ACC112 (cell line): ENCODE results near the gene FOXL3.
"Not testable (repeated sequence)": the region's sequence is repeated elsewhere in the genome, so short reads cannot be mapped to it uniquely, and the experiment has no call there.

Source experiments
- H2AFZ ChIP-seq: fragments of 200-600 bp; sonication (generic); one replicate; pipeline ENCODE4 v1.6.0; 2017; ENCODE audit warnings: antibody characterized with exemption, low read length; ENCODE audit not compliant: unreplicated experiment
- H3K27ac ChIP-seq: fragments of 200-600 bp; sonication (generic); 2 replicates; pipeline ENCODE4 v1.5.1; 2014; ENCODE audit warnings: low read depth, mild to moderate bottlenecking, antibody characterized with exemption, low read length, moderate library complexity
- H3K27me3 ChIP-seq: fragments of 200-600 bp; sonication (generic); 2 replicates; pipeline ENCODE4 v1.6.1; 2014; ENCODE audit warnings: mild to moderate bottlenecking, antibody characterized with exemption, low read length, moderate library complexity, mixed read lengths; ENCODE audit not compliant: insufficient read depth
- H3K36me3 ChIP-seq: fragments of 200-600 bp; sonication (generic); 2 replicates; pipeline ENCODE4 v1.6.1; 2016; ENCODE audit warnings: mild to moderate bottlenecking, antibody characterized with exemption, low read length, moderate library complexity, mixed read lengths; ENCODE audit not compliant: insufficient read depth
- H3K4me1 ChIP-seq: fragments of 200-600 bp; sonication (generic); one replicate; pipeline ENCODE4 v1.6.1; 2016; ENCODE audit warnings: low read length, mixed read lengths; ENCODE audit not compliant: insufficient read depth, unreplicated experiment, control insufficient read depth
- H3K4me3 ChIP-seq: fragments of 200-600 bp; sonication (generic); 2 replicates; pipeline ENCODE4 v1.5.1; 2014; ENCODE audit warnings: mild to moderate bottlenecking, low read depth, low read length
- H3K79me2 ChIP-seq: fragments of 200-600 bp; sonication (generic); one replicate; pipeline ENCODE4 v1.6.0; 2016; ENCODE audit warnings: low read length; ENCODE audit not compliant: control insufficient read depth, unreplicated experiment, insufficient read depth

FOXL3 gene

GRCh38 chr7:292226-292625, 2.3 kb downstream of the FOXL3 start:
- Histone ChIP-seq H3K27ac (no peak overlapping the region), H3K4me3 (no peak overlapping the region), H3K4me1 (no peaks in the 10 kb centered on the region), H3K27me3 (peaks cover 78% of the 10 kb centered on the region), H3K79me2 (no peaks in the 10 kb centered on the region), H2AFZ (no peak overlapping the region), H3K36me3 (no peaks in the 10 kb centered on the region)

- H3K79me2 ChIP-seq: no peaks in the 10 kb centered on the region
- no peaks in the 10 kb centered on the region for H3K36me3 ChIP-seq
- no peak overlapping the region for H3K4me3 ChIP-seq
- peaks cover 72% of the 10 kb centered on the region for H3K27me3 ChIP-seq
- no peak overlapping the region for H2AFZ ChIP-seq
- H3K27ac ChIP-seq: no peak overlapping the region
- no peaks in the 10 kb centered on the region for H3K4me1 ChIP-seq
Observed at GRCh38 chr7:292826-293225, 2.9 kb downstream of the FOXL3 start.

- Histone ChIP-seq H3K27ac (no peak overlapping the region), H2AFZ (no peak overlapping the region), H3K79me2 (no peaks in the 10 kb centered on the region), H3K36me3 (no peaks in the 10 kb centered on the region), H3K4me3 (no peak overlapping the region), H3K27me3 (peaks cover 62% of the 10 kb centered on the region), H3K4me1 (no peaks in the 10 kb centered on the region)
Observed at GRCh38 chr7:293681-294439, 3.9 kb downstream of the FOXL3 start.

- Histone ChIP-seq H3K4me3 (no peak overlapping the region), H2AFZ (no peak overlapping the region), H3K36me3 (no peaks in the 10 kb centered on the region), H3K27ac (no peak overlapping the region), H3K27me3 (peaks cover 55% of the 10 kb centered on the region), H3K79me2 (no peaks in the 10 kb centered on the region), H3K4me1 (no peaks in the 10 kb centered on the region)
Observed at GRCh38 chr7:294440-295154, 4.6 kb downstream of the FOXL3 start.

GRCh38 chr7:295155-296154, 5.5 kb downstream of the FOXL3 start:
- no peaks in the 10 kb centered on the region for H3K79me2 ChIP-seq
- no peak overlapping the region for H2AFZ ChIP-seq
- no peak overlapping the region for H3K27ac ChIP-seq
- peaks cover 46% of the 10 kb centered on the region for H3K27me3 ChIP-seq
- no peaks in the 10 kb centered on the region for H3K36me3 ChIP-seq
- no peak overlapping the region for H3K4me3 ChIP-seq
- H3K4me1 ChIP-seq: no peaks in the 10 kb centered on the region

- no peaks in the 10 kb centered on the region for H3K36me3 ChIP-seq
- no peaks in the 10 kb centered on the region for H3K79me2 ChIP-seq
- no peak overlapping the region for H3K4me3 ChIP-seq
- H3K27ac ChIP-seq: no peak overlapping the region
- no peak overlapping the region for H2AFZ ChIP-seq
- H3K4me1 ChIP-seq: no peaks in the 10 kb centered on the region
- H3K27me3 ChIP-seq: peaks cover 36% of the 10 kb centered on the region
Observed at GRCh38 chr7:296373-296945, 6.5 kb downstream of the FOXL3 start.

GRCh38 chr7:297141-297540, 7.2 kb downstream of the FOXL3 start:
- H2AFZ ChIP-seq, H3K79me2 ChIP-seq, H3K4me1 ChIP-seq, H3K27ac ChIP-seq, H3K4me3 ChIP-seq, H3K36me3 ChIP-seq: not testable (repeated sequence)
- H3K27me3 ChIP-seq: peaks cover 29% of the 10 kb centered on the region

GRCh38 chr7:297611-298374, 7.8 kb downstream of the FOXL3 start:
- Histone ChIP-seq H3K27me3 (peaks cover 23% of the 10 kb centered on the region), H3K4me1 (no peaks in the 10 kb centered on the region), H3K79me2 (no peaks in the 10 kb centered on the region), H3K36me3 (no peaks in the 10 kb centered on the region), H3K27ac (no peak overlapping the region), H3K4me3 (no peak overlapping the region), H2AFZ (no peak overlapping the region)

GRCh38 chr7:298375-298702, 8.4 kb downstream of the FOXL3 start:
- Histone ChIP-seq H3K79me2 (no peaks in the 10 kb centered on the region), H3K4me3 (no peak overlapping the region), H3K4me1 (no peaks in the 10 kb centered on the region)

GRCh38 chr7:298743-299142, 8.8 kb downstream of the FOXL3 start:
- H3K4me3 ChIP-seq: no peak overlapping the region
- no peak overlapping the region for H3K27ac ChIP-seq
- peaks cover 13% of the 10 kb centered on the region for H3K27me3 ChIP-seq
- H2AFZ ChIP-seq: no peak overlapping the region
- H3K4me1 ChIP-seq: no peaks in the 10 kb centered on the region
- H3K79me2 ChIP-seq: no peaks in the 10 kb centered on the region
- H3K36me3 ChIP-seq: no peaks in the 10 kb centered on the region

More at GRCh38 chr7:298375-298702, 8.4 kb downstream of the FOXL3 start:
- Histone ChIP-seq H3K36me3 (no peaks in the 10 kb centered on the region), H3K27ac (no peak overlapping the region), H3K27me3 (peaks cover 17% of the 10 kb centered on the region), H2AFZ (no peak overlapping the region)
